GM10248 (cell line): Measurements from ENCODE around the gene ADCY5.

Experiments used
- CTCF ChIA-PET: fragments of 300-600 bp; sonication (Branson Sonifier 250); formaldehyde crosslinking; extraction: SDS; loops from one replicate; lab custom pipeline; 2021; ENCODE audit warnings: antibody characterized with exemption; lab: Yijun Ruan, JAX
- POLR2A ChIA-PET: fragments of 350-650 bp; sonication (Branson Sonifier 250); formaldehyde crosslinking; extraction: SDS; loops from one replicate; lab custom pipeline; 2020; ENCODE audit warnings: antibody characterized with exemption; lab: Yijun Ruan, JAX
- DNase-seq: peaks from one replicate; pipeline ENCODE4 v3.0.0; 2012; ENCODE audit errors: extremely low spot score
- TF ChIP-seq, protein P1 (sequence below): IDR thresholded peaks from 2 replicates; pipeline ENCODE4 v1.5.1; 2012; ENCODE audit warnings: mild to moderate bottlenecking, low read depth; ENCODE audit errors: extremely low read depth, missing control alignments, control extremely low read depth

Gene ADCY5

DNA sequence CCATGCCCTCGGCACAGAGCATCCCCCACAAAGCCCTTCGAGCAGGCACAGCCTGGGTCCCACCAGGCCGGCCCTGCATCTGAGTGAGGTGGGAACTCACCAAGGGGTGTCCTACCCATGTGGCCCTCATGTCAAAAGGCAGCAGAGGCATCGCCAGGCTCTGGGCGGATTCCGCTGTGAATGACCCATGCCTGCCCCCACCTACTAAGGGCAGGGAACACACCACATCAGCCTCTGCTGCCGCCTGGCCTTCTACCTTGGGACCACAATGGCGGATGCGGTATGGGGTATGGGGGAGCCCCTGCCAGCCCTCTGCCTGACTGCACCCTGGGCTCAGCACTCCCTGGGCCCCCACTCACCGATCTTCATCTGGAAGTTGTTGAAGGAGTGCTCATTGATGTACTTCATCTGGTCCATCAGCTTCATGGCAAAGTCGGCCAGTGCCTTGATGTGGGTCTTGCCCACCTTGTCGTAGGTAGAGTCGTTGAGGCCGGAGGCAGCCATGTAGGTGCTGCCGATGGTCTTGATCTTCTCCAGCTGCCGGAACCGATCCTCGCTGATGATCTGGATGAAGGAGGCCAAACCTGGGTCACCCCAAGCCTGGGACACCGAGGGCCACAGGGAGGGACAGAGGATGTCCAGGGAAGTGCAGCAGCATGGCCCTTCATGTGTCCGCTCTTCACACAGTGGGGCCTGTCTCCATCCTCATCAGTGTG is 159.3 kb downstream of the ADCY5 start:
- TF ChIP-seq, protein P1, sequence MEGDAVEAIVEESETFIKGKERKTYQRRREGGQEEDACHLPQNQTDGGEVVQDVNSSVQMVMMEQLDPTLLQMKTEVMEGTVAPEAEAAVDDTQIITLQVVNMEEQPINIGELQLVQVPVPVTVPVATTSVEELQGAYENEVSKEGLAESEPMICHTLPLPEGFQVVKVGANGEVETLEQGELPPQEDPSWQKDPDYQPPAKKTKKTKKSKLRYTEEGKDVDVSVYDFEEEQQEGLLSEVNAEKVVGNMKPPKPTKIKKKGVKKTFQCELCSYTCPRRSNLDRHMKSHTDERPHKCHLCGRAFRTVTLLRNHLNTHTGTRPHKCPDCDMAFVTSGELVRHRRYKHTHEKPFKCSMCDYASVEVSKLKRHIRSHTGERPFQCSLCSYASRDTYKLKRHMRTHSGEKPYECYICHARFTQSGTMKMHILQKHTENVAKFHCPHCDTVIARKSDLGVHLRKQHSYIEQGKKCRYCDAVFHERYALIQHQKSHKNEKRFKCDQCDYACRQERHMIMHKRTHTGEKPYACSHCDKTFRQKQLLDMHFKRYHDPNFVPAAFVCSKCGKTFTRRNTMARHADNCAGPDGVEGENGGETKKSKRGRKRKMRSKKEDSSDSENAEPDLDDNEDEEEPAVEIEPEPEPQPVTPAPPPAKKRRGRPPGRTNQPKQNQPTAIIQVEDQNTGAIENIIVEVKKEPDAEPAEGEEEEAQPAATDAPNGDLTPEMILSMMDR = no peak
- ChIA-PET POLR2A (no interaction called here), CTCF (no interaction called here)
- DNase-seq = no peak

DNA sequence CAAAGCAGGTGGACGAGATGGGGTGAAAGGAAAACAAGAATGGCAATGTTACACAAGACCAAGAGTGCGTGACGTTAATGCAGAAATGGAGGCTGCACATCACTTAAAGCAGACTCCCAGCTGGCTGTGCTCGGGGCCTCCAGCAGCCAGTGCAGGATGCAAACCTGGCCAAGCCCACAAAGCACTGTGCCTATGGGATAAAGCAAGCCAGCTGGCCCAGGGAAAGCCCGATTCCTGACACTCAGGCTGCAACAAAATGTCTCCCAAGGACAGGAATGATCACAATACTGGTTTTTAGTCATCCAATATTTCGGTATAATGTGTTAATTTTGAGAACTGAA is 161.0 kb downstream of the ADCY5 start:
- TF ChIP-seq, protein P1 = no peak
- ChIA-PET CTCF (interaction anchor here (2.0 kb wide), 1 partner anchor 19 kb away, joined by 5 read pairs; no protein-coding TSS in a partner anchor), POLR2A (no interaction called here)
- no peak for DNase-seq

DNA sequence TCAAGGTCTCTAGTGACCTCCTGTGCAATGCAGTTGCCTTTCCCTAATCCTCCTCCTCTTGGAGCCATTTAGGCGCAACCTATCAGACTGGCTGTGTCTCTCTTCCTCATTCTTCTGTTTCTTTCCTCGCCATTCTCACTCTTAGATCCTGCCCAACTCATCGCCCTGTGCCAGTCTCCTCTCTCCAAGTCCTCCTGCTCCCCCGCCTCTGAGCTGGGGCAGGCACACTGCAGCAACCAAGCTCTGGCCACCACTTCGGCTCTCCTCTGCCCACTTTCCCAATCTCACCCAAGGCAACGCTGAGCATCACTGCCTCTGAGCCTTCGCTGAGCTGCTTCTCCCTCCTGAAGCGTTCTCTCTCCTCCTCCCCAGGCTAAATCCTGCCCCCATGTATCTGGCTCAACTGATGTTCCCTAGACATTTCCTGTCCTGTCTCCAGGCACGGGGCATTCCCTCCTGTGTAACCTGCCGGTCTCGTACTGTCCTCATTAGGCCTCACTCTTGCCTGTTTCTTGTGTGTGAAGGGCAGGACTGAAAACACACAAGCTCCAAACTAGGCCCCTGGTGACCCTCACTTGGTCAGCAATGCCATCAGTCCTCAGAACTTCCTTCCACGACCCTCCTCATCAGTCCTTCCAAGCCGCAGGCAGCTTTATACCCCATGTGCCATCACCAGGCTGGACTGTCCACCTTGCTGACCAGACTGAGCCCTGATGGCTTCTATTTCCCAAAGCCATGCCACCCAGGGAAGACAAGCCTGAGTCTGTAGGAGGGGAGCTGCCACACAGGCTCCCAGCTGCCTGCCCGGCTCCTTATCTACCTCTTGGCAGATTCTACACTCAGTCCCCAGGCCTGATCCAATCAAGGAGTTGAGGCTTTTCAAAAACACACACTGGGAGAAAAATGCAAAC is 161.6 kb downstream of the ADCY5 start:
- CTCF ChIA-PET = interaction anchor here (0.9 to 2.0 kb wide), 2 partner anchors 20 to 40 kb away, joined by 3 to 5 read pairs; no protein-coding TSS in a partner anchor
- POLR2A ChIA-PET = no interaction called here
- DNase-seq = no peak

DNA sequence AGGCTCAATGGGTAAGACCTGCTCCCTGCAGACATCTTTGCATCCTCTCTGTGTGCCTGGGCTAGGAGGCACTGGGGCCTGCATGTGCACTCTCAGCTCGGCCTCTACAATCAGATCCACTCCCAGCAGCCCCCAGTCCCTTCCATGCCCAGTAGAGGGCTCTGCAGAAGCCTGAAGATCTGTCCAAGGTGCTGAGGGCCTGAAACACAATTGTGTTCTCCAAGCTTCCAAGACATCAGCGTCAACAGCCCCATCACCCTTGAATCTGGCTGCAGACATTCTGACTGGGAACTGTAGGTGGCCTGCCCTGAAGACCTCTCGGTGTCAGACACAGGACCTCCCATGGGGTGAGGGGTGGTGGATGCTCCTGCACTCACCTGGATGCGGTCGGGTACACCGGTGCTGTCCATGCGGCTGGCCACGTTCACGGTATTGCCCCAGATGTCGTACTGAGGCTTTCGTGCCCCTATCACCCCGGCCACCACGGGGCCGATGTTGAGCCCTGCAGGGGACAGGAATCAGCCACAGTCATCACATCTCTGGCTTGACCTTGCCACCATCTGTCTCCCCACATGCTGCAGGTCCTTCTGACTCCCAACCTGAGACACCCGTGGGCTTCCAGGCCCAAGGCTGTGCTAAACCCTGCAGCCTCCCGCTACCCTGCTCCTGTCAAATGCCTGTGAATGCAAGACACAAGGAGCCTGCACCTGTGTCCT is 162.4 kb downstream of the ADCY5 start:
- peak; percentile 83 for DNase-seq
- CTCF ChIA-PET = interaction anchor here (0.9 to 2.0 kb wide), 4 partner anchors 11 to 39 kb away, joined by 3 to 5 read pairs (median 3); no protein-coding TSS in a partner anchor
- TF ChIP-seq, protein P1 = peak; percentile 76
- POLR2A ChIA-PET = no interaction called here

More for the DNA sequence above, 161.6 kb downstream of the ADCY5 start:
- TF ChIP-seq, protein P1 = no peak

DNA sequence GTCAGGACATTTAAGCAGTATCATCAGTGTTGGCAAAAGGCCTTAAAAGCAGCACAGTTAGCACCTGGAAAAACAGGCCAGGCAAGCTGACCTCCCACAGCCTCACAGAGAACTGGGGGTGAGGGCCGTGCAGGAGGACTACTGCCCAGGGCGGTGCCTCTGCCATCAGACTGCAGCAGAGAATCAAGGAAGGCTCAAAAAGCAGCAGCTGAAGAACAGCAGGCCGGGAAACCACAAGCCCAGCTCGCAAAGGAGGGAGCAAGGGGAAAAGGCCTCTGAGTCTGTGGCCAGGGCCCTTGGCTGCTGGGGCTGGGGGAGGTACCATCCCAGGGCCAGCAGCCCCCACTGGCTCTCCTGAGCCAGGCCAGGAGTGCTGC is 163.0 kb downstream of the ADCY5 start:
- TF ChIP-seq, protein P1 = no peak
- POLR2A ChIA-PET = no interaction called here
- CTCF ChIA-PET = interaction anchor here (1.1 to 2.0 kb wide), 3 partner anchors 11 to 21 kb away, joined by 3 to 5 read pairs (median 3); no protein-coding TSS in a partner anchor
- DNase-seq = peak; percentile 15

DNA sequence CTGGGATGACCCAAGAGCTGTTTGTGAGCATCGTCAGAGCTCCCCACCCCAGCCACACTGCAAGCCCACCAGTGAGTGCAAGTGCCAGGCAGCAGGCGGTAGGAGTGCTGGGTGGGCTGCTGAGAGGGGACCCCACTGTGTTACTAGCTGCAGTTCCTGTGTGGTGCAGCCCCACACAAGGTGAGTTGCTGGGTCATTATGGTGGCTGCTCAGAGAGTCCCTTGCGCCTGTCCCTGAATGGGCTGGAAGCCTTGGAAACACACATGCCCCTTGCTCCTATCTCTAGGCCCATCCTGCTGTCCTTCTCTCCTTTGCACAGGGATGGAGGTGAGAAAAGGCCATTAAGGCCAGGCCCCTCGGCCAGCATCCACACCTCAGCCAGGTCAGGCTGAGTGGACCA is 163.4 kb downstream of the ADCY5 start:
- DNase-seq = peak; percentile 13
- POLR2A ChIA-PET = no interaction called here
- CTCF ChIA-PET = interaction anchor here (0.7 to 1.4 kb wide), 5 partner anchors 10 to 17 kb away, joined by 3 read pairs; no protein-coding TSS in a partner anchor
- TF ChIP-seq, protein P1 = no peak
